GM19467 (cell line): ENCODE measurements around the gene RPUSD4.

Experiments used
- ATAC-seq: cut with Tn5 transposase; IDR thresholded peaks from one replicate; pipeline ENCODE4 v1.9.1; 2021; ENCODE audit warnings: mild to moderate bottlenecking, moderate library complexity; ENCODE audit not compliant: unreplicated experiment

The RPUSD4 gene

DNA sequence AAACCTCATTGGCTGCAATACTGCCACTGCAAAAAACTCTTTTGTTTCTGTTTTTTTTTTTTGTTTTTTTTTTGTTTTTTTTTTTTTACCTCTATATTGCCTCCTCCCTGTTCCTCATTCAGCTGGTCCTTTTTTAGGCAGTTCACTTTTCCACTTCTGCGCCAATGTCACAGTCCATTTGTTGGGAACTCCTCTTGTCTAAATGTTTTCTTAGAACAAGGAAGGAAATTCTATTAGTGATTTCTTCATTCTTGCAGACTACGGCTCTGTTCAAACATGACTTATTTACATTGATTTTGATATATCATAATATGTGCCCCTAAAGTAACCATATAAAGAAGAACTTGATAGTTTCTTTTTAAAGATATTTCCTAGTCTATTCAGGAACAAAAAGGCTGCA, 3.0 kb upstream of the RPUSD4 start:
- ATAC-seq = no peak

- no peak for ATAC-seq
Observed at GRCh38 chr11:126212089-126212660, 725 bp upstream of the RPUSD4 start.

GRCh38 chr11:126210871-126211235, 597 bp downstream of the RPUSD4 start:
- no peak for ATAC-seq

GRCh38 chr11:126207896-126208295, 3.6 kb downstream of the RPUSD4 start:
- no peak for ATAC-seq

- ATAC-seq = no peak
Observed at GRCh38 chr11:126205359-126205758, 6.1 kb downstream of the RPUSD4 start.

DNA sequence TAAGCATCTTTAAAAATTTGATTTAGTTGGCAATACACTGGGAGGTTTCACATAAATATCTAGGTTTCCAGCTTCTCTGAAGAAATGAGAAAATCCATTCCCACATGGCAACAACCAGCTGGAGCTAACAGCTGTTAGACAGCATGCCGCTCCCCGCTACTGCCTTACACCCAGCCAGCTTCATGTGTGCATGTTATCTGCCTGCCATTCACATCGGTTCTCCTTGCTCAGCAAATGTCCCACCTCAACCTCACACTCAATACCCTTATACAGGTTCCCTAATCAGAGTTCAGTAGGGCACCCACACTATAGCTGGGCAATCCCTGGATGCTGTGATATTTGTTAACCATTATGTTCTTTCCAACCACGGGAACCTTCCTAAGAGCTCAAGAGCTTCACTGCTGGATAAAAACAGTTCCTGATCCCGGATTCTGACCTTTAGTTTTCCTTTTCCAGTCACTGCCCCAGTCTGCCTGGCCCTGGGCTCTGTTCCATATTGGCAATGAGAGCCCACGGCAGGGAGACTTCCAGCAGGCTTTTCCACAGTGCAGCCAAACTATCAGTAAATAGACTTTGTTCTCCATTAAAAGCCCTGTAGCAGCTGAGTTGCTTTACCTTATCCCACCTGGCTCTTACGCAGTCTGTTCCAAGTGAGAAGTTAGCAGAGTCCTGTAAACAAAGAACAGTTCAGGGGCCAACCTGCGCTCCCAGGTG, 8.6 kb downstream of the RPUSD4 start:
- ATAC-seq = no peak

GRCh38 chr11:126198648-126199047, 12.8 kb downstream of the RPUSD4 start:
- ATAC-seq = no peak

- no peak for ATAC-seq
Observed at GRCh38 chr11:126197277-126197939, 14.0 kb downstream of the RPUSD4 start.

DNA sequence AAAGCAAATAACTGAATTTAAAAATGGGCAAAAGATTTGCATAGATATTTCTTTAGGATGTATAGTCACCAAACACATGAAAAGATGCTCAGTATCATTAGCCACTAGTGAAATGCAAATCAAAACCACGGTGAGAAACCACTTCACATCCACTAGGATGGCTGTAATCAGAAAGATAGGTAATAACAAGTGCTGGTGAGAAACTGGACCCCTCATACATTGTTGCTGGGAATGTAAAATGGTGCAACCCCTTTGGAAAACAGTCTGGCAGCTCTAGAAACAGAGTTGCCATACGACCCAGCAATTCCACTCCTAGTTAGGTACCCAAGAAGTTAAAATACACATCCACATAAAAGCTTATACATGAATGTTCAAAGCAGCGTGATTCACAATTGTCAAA, 16.3 kb downstream of the RPUSD4 start:
- ATAC-seq = no peak

GRCh38 chr11:126194121-126194543, 17.3 kb downstream of the RPUSD4 start:
- no peak for ATAC-seq

- ATAC-seq = no peak
Observed at GRCh38 chr11:126193038-126193478, 18.4 kb downstream of the RPUSD4 start.

- no peak for ATAC-seq
Observed at GRCh38 chr11:126192361-126192760, 19.1 kb downstream of the RPUSD4 start.

DNA sequence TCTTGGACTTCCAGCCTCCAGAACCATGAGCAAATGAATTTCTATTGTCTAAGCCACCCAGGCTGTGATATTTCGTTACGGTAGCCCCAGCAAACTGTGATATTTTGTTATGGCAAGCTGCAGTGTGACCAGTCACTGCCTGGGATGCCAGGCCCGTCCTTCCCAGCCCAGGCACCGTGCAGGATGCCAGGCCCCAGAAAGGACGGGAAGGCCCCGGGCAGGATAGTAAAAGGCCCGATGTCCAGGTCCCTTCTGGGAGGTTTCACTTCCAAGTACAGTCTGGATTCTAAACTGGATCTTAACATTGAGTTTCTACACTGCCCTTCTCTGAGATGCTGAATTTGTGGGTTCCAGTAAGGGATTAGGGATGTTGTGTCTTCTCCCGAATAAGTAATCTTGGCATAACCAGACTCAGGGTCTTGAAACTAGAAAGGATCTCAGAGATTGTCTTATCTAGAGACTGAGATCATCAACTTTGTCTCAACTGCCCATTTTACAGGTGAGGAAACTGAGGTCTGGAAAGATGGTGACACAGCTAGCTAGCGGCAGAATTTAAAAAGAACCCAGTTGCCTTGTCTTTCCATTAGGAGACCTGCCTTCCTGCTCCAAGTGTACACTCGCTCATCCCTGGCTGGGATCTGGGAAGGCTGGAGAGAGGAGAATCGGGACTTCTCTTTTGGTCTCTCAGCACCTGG, 19.9 kb downstream of the RPUSD4 start:
- no peak for ATAC-seq

- ATAC-seq = no peak
Observed at GRCh38 chr11:126190792-126191191, 20.7 kb downstream of the RPUSD4 start.

- peak; percentile 53 for ATAC-seq
Observed at GRCh38 chr11:126189109-126189929, 22.1 kb downstream of the RPUSD4 start.

DNA sequence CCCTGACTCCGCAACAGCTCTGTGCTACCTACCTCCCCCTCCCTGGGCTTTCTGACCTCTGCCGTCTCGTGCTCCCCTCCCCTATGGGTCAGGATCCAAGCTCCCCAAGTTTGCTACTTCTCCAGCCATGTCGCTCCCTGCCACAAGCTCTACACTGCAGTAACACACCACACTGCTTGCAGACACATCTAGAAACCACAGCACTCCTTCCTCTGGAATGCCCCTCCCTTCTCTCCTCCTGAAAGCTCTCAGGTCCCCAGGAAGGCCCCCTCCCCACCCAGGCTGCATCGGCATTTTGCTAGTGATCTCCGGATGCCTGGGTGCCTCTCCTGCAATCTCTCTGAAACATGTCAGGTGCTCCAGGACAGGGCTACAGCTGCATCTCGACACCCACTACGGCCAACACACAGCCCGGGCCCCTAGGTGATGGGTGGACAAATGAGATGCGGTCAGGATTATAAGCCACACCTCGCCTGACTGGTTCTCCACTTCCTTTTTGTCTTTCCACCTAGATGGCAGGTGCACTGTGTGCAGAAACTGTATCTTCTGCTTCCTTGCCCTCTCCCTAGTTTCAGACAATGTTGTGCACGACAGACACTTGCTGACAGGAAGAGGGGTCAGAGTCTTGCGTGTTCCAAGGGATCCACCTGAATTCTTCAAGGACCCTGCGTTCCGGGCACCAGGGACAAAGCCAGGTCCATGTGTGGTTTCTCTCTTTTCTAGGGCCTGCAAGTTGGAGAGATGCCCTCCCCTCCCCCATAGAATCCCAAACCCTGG, 22.9 kb downstream of the RPUSD4 start:
- ATAC-seq = peak; percentile 85

DNA sequence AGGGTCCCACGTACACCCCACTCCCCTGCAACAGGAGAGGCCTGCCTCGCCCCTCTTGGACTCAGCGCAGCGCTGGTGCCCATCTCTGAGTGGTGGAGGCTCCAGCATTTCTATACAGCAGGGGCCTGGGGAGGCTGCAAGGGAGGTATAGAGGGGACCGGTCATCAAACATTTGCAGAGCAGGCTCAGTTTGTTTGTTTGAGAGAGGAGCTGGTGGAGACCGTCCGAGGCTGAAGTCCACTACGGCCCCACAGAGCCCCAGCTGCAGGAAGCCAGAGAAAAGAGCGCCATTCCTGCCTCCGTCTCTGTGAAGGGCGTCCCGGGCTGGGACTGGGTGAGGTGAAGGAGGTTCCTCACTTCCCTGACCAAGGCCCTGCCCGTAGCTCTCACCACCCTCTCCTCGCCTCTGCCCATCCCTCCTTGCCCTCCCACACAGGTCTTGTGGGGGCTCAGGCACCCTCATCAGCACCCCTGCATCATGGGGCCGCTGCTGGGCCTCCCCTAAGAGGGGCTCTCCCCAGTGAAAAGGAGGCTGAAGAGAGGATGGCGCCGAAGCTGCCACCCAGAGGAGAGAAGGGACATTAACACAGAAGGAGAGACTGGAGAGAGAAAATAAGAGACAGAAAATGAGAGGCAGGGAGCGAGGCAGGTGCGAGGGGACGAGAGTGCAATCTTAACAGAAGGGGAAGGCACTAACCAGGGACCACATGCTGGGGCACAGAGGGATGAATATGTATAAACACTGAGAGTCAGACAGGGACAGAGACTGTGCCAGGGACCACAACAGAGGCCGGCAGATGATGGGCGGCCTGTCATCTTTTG, 24.5 kb downstream of the RPUSD4 start:
- no peak for ATAC-seq

GRCh38 chr11:126186025-126186698, 25.3 kb downstream of the RPUSD4 start:
- no peak for ATAC-seq
